GM20000 (cell line): ENCODE results near the gene DSG4.
A peak's percentile ranks its signal among the peaks of the same experiment; 100 is the strongest.

ENCODE experiments used
- DNase-seq: peaks from one replicate; pipeline ENCODE4 v3.0.0; 2012; ENCODE audit warnings: low spot score
- TF ChIP-seq, protein P1 (sequence below): IDR thresholded peaks from 2 replicates; pipeline ENCODE4 v1.5.1; 2012; ENCODE audit warnings: mild to moderate bottlenecking, control low read depth; ENCODE audit errors: extremely low read depth, missing control alignments

DSG4 gene

DNA sequence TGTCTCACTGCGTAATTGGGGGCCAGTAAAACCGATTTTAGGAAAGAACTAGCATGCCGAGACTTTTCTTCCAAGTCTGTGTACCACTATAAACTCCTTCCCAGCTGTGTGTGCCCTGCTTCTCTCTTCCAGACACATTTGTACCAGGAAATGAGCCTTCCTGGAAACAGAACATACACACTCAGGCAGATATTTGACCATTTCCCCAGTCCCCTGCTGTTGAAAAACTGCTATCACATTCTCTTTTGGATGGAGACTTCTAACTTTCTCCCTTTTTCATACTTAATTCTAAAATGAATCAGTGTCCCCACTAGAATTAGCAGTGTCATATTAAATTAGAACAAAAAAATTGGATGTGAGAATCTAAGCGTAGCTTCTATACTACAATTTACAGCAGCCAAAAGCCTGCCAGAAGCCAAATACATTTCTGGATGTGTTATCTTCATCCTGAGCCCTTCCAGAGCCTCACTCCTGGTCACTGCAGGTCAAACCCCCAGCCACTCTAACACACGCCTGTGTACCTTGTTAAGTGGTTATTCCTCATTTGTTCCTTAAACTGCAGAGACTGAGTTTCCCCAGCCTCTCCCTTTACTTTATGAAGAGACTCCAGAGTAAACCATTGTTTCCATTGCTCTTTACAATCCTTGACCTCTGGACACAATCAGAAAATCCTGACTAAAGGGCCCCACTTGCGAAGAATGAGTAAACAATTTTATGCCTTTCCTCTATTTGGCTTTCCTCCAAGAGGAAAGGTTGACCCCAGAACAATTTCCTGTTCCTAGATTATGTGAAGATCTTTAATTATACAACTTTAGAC, 20.4 kb downstream of the DSG4 start:
- TF ChIP-seq, protein P1, sequence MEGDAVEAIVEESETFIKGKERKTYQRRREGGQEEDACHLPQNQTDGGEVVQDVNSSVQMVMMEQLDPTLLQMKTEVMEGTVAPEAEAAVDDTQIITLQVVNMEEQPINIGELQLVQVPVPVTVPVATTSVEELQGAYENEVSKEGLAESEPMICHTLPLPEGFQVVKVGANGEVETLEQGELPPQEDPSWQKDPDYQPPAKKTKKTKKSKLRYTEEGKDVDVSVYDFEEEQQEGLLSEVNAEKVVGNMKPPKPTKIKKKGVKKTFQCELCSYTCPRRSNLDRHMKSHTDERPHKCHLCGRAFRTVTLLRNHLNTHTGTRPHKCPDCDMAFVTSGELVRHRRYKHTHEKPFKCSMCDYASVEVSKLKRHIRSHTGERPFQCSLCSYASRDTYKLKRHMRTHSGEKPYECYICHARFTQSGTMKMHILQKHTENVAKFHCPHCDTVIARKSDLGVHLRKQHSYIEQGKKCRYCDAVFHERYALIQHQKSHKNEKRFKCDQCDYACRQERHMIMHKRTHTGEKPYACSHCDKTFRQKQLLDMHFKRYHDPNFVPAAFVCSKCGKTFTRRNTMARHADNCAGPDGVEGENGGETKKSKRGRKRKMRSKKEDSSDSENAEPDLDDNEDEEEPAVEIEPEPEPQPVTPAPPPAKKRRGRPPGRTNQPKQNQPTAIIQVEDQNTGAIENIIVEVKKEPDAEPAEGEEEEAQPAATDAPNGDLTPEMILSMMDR = no peak
- no peak for DNase-seq

DNA sequence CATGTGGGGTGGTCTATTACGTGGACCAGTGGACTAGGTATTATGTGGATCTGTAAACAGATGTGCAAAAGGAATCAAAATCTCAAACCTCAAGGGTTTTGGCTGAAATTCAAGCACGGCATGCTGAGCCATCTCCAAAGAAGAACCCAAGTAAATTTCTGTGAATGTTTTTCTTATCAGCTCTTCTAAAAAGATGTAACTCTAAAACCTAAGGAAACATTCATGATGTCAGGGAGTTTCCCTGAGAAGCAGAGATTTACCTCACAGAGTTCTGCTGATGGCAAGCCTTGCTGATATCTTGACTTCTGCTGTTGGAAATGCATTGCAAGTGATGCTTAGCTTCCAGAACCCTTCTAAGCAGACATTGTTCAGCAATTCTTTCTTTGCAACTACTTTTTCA, 21.6 kb downstream of the DSG4 start:
- TF ChIP-seq, protein P1 = no peak
- no peak for DNase-seq

- no peak for DNase-seq
- TF ChIP-seq, protein P1 = no peak
Measured at GRCh38 chr18:31399306-31400032, 22.9 kb downstream of the DSG4 start.

GRCh38 chr18:31401156-31402025, 24.8 kb downstream of the DSG4 start:
- TF ChIP-seq, protein P1 = no peak
- no peak for DNase-seq

DNA sequence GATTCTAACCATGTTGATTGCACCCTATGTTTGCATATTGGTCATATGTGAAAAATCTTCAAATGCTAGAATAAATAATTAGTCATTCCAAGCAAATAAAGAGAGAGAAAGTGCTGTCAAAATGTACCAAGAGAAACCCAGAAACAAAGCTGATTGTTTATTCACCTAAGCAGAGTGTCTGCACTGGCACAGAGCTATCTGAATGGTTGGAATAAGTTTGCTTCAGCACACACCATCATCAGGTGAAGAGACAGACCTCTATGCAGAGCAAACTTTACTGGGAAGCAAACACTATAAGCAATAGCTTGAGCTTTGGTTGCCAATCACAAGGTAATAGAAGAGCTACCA, 25.4 kb downstream of the DSG4 start:
- no peak for DNase-seq
- TF ChIP-seq, protein P1 = no peak

DNA sequence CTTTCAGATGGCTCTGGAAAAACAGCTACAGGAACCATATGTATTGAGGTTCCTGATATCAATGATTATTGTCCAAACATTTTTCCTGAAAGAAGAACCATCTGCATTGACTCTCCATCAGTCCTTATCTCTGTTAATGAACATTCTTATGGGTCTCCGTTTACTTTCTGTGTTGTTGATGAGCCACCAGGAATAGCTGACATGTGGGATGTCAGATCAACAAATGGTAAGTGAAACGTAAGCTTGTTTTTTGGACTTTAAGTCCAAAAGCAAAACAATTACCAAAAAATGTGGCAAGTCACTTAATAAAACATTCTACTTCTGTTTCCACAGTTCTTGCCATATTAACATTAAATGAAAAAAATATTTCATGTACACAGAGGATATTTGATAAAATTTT, 26.8 kb downstream of the DSG4 start:
- TF ChIP-seq, protein P1 = no peak
- no peak for DNase-seq

DNA sequence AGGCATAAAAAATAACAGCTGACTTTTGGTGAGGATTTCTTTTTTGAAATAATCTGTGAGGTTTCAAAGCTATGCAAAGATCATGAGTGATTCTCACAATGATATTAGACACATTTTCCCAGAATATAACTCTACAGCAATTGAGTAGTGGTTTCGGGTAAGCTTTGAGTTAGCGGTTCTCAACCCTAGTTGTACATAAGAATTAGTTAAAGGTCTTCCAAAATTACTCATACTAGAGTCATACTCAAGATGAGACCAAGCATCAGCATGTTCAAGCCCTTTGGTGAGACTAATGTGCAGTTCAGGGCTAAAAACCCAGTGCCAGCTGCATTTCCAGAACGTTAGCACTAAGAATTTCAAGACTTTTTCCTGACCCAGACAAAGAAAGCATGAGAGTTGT, 31.1 kb downstream of the DSG4 start:
- TF ChIP-seq, protein P1 = no peak
- peak; percentile 14 for DNase-seq
